ENCODE results near the gene LIN7A.

LIN7A gene

GRCh38 chr12:80752464-80752863 is 185.3 kb downstream of the LIN7A start:
- DNase-seq (ENCODE audit: low read depth in 2 of 2), result no peak

GRCh38 chr12:80749456-80749855 is 188.3 kb downstream of the LIN7A start:
- DNase-seq (ENCODE audit: low read depth in 2 of 2), result no peak

- no peak for DNase-seq (ENCODE audit: low read depth in 2 of 2)
Observed at GRCh38 chr12:80747800-80748199, 189.9 kb downstream of the LIN7A start.

GRCh38 chr12:80745851-80746505 is 191.8 kb downstream of the LIN7A start:
- DNase-seq (ENCODE audit: low read depth in 2 of 2), result no peak
